Endothelial cell of umbilical vein (primary cell): ENCODE data around the gene SSB. TPM values are rescaled to one million over a fixed set of nuclear protein-coding genes. Genes with fewer than 3 reads are reported as not detected.
"Not testable (repeated sequence)": the region's sequence is repeated elsewhere in the genome, so short reads cannot be mapped to it uniquely, and the experiment has no call there.

Source experiments
- BruUV-seq: library from RNA; stranded (reverse); fragments of 400-500 nt; replicated peaks from 2 replicates; lab custom pipeline; 2021; lab: Mats Ljungman, UMichigan
- CTCF ChIA-PET: fragments of 300-600, 350-600 bp; sonication (Branson Sonifier 250); formaldehyde crosslinking; loops from one replicate; lab custom pipeline; 2021; ENCODE audit warnings: antibody characterized with exemption, inconsistent platforms; lab: Charles Lee
- POLR2A ChIA-PET: fragments of 300-600, 350-600 bp; sonication (Branson Sonifier 250); formaldehyde crosslinking; loops from one replicate; lab custom pipeline; 2021; ENCODE audit warnings: antibody characterized with exemption, inconsistent platforms; lab: Charles Lee
- DNase-seq: peaks from one replicate; pipeline ENCODE4 v3.0.0-alpha.2; 2011; ENCODE audit warnings: low read depth, low spot score
- FAIRE-seq: peaks from 2 replicates; lab custom pipeline; 2011; peaks lifted over from hg19 to GRCh38; lab: Jason Lieb, UNC
- H2AFZ ChIP-seq: 2 replicates; pipeline ENCODE4 v1.6.0; 2012; ENCODE audit warnings: low read depth, low read length, control low read depth, inconsistent platforms
- H3K27ac ChIP-seq: 2 replicates; pipeline ENCODE4 v1.5.1; 2011; ENCODE audit warnings: low read depth, mild to moderate bottlenecking, control low read depth, low read length, moderate library complexity; ENCODE audit not compliant: insufficient read depth
- H3K27me3 ChIP-seq, 2 experiments: 2 replicates each; pipeline versions ENCODE4 v1.6.0 to v1.6.1; 2011; ENCODE audit warnings: low read length in 2 of 2, mixed read lengths in 1 of 2; ENCODE audit not compliant: control insufficient read depth in 2 of 2, insufficient read depth in 2 of 2
- H3K36me3 ChIP-seq, 2 experiments: 2 replicates in 1 of 2; 3 replicates in 1 of 2; pipeline ENCODE4 v1.5.1; 2011; ENCODE audit warnings: low read length in 2 of 2, mild to moderate bottlenecking in 1 of 2, moderate library complexity in 1 of 2; ENCODE audit not compliant: control insufficient read depth in 2 of 2, insufficient read depth in 2 of 2; ENCODE audit errors: extremely low read depth in 1 of 2
- H3K4me1 ChIP-seq: 3 replicates; pipeline ENCODE4 v1.5.1; 2011; ENCODE audit warnings: mild to moderate bottlenecking, low read length; ENCODE audit not compliant: control insufficient read depth, insufficient read depth; ENCODE audit errors: extremely low read depth
- H3K4me2 ChIP-seq: 2 replicates; pipeline ENCODE4 v1.6.1; 2011; ENCODE audit warnings: low read length, control low read depth, mixed read lengths; ENCODE audit not compliant: insufficient read depth
- H3K4me3 ChIP-seq, 3 experiments: fragments of 200-600 bp in 1 of 3; sonication (generic), shearing (Covaris generic) in 1 of 3; replicated peaks in 1 of 3; 2 replicates each; pipeline ENCODE4 v1.5.1; 2011 to 2016; ENCODE audit warnings: control low read depth in 3 of 3, low read length in 3 of 3, mild to moderate bottlenecking in 2 of 3, inconsistent platforms in 1 of 3, low read depth in 1 of 3, moderate library complexity in 1 of 3; ENCODE audit not compliant: insufficient read depth in 1 of 3
- H3K79me2 ChIP-seq: 2 replicates; pipeline ENCODE4 v1.6.0; 2012; ENCODE audit warnings: low read length, inconsistent platforms; ENCODE audit not compliant: control insufficient read depth, insufficient read depth
- H3K9ac ChIP-seq: replicated peaks from 2 replicates; pipeline ENCODE3; 2011; ENCODE audit warnings: low read length, control low read depth; ENCODE audit not compliant: insufficient read depth; ENCODE audit errors: extremely low read depth
- H3K9me1 ChIP-seq: replicated peaks from 3 replicates; pipeline ENCODE4 v1.6.0; 2011; ENCODE audit warnings: mild to moderate bottlenecking, low read length; ENCODE audit not compliant: control insufficient read depth, insufficient read depth; ENCODE audit errors: extremely low read depth
- H3K9me3 ChIP-seq: replicated peaks from 2 replicates; pipeline ENCODE4 v1.5.1; 2012; ENCODE audit warnings: low read length, inconsistent platforms; ENCODE audit not compliant: control insufficient read depth, insufficient read depth
- H4K20me1 ChIP-seq: replicated peaks from 2 replicates; pipeline ENCODE3; 2011; ENCODE audit warnings: mild to moderate bottlenecking, low read length; ENCODE audit not compliant: control insufficient read depth, insufficient read depth; ENCODE audit errors: extremely low read depth
- EZH2 ChIP-seq: IDR thresholded peaks from 2 replicates; pipeline ENCODE4 v1.6.1; 2012; ENCODE audit warnings: borderline replicate concordance, low read depth, mild to moderate bottlenecking, moderate library complexity, low read length, inconsistent platforms; ENCODE audit not compliant: severe bottlenecking
- FOS ChIP-seq: IDR thresholded peaks from 2 replicates; pipeline ENCODE4 v1.6.1; 2011; ENCODE audit warnings: mild to moderate bottlenecking, low read length, moderate library complexity, borderline replicate concordance; ENCODE audit not compliant: insufficient read depth
- GATA2 ChIP-seq: IDR thresholded peaks from 2 replicates; pipeline ENCODE4 v1.7.0; 2011; ENCODE audit warnings: low read depth, mild to moderate bottlenecking, moderate library complexity, mixed read lengths, low read length; ENCODE audit not compliant: insufficient read length, insufficient read depth
- JUN ChIP-seq: IDR thresholded peaks from 2 replicates; pipeline ENCODE4 v1.6.1; 2011; ENCODE audit warnings: borderline replicate concordance, low read depth; ENCODE audit not compliant: insufficient read length, insufficient read depth
- MYC ChIP-seq: IDR thresholded peaks from one replicate; pipeline ENCODE4 v1.6.1; 2011; ENCODE audit warnings: mild to moderate bottlenecking, low read depth, low read length
- POLR2A ChIP-seq: IDR thresholded peaks from 2 replicates; pipeline ENCODE4 v1.6.1; 2012; ENCODE audit warnings: low read depth, mild to moderate bottlenecking, control low read depth, low read length
- POLR2AphosphoS5 ChIP-seq: IDR thresholded peaks from 2 replicates; pipeline ENCODE4 v1.6.1; 2012; ENCODE audit warnings: low read depth, mild to moderate bottlenecking, control low read depth, low read length, moderate library complexity; ENCODE audit not compliant: insufficient read depth
- dilution Hi-C: fragments of 300-500 bp; cut with MboI; formaldehyde crosslinking; loops from one replicate; pipeline ENCODE4 v1.15.0; 2019; ENCODE audit warnings: low sequenced_read_pairs; ENCODE audit not compliant: extremely low pct_ligation_motif_present
- intact Hi-C: fragments of 100-400 bp; cut with micrococcal nuclease; formaldehyde crosslinking; loops from one replicate; pipeline ENCODE4 v1.10.0; 2022
- polyA plus RNA-seq, 4 experiments: library from polyadenylated mRNA; depleted of rRNA in 3 of 4; stranded (reverse) in 3 of 4; unstranded in 1 of 4; fragments of >200 nt; gene quantifications; 2 replicates each; pipeline versions ENCODE4 v1.2.1 to v1.2.3, GENCODE V29; 2011 to 2012; ENCODE audit warnings: missing spikeins in 1 of 4
- total RNA-seq: library from RNA; stranded (reverse); gene quantifications from 2 replicates; pipeline ENCODE4 v1.2.3, GENCODE V29; 2021
- TF ChIP-seq, protein P1 (sequence below): IDR thresholded peaks from 2 replicates; pipeline ENCODE4 v1.6.1; 2011; ENCODE audit not compliant: insufficient read depth, insufficient read length
- TF ChIP-seq, protein P2 (sequence below), 2 donors: IDR thresholded peaks; 1 replicate in 1 of 2; 2 replicates in 1 of 2; pipeline ENCODE4 v1.5.1; 2011; ENCODE audit warnings: low read length in 2 of 2, mild to moderate bottlenecking in 2 of 2, moderate library complexity in 2 of 2, control low read depth in 1 of 2, inconsistent platforms in 1 of 2, low read depth in 1 of 2; ENCODE audit not compliant: insufficient read depth in 1 of 2; ENCODE audit errors: extremely low read depth in 1 of 2

The SSB gene
- total and polyA plus RNA-seq, 2 donors (not counting 3 experiments of a cell fraction or from before 2014, with no cell fraction given) = 36.1 to 125 TPM

GRCh38 chr2:169759987-169760386, 38.7 kb upstream of the SSB start:
- H3K4me1 ChIP-seq = no peaks in the 10 kb centered on the region
- no peaks in the 10 kb centered on the region for H3K9me3 ChIP-seq
- ChIA-PET CTCF (interaction anchor here (1.2 kb wide), 1 partner anchor 74 kb away, joined by 3 read pairs; no protein-coding TSS in a partner anchor), POLR2A (no interaction called here)
- H3K27ac ChIP-seq = no peak overlapping the region
- no TSS peak for BruUV-seq
- no peaks in the 10 kb centered on the region for H3K79me2 ChIP-seq
- no peak overlapping the region for H2AFZ ChIP-seq
- H3K27me3 ChIP-seq = no peaks in the 10 kb centered on the region
- H3K36me3 ChIP-seq = no peaks in the 10 kb centered on the region
- H3K9me1 ChIP-seq = no peaks in the 10 kb centered on the region
- dilution Hi-C loops = no loop called here
- no peak overlapping the region for H3K4me2 ChIP-seq
- no peak for TF ChIP-seq MYC
- TF ChIP-seq, protein P1, sequence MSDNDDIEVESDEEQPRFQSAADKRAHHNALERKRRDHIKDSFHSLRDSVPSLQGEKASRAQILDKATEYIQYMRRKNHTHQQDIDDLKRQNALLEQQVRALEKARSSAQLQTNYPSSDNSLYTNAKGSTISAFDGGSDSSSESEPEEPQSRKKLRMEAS = no peak
- no peak for TF ChIP-seq FOS
- no peak for TF ChIP-seq EZH2
- TF ChIP-seq JUN = no peak
- no peak for TF ChIP-seq GATA2
- TF ChIP-seq, protein P2, sequence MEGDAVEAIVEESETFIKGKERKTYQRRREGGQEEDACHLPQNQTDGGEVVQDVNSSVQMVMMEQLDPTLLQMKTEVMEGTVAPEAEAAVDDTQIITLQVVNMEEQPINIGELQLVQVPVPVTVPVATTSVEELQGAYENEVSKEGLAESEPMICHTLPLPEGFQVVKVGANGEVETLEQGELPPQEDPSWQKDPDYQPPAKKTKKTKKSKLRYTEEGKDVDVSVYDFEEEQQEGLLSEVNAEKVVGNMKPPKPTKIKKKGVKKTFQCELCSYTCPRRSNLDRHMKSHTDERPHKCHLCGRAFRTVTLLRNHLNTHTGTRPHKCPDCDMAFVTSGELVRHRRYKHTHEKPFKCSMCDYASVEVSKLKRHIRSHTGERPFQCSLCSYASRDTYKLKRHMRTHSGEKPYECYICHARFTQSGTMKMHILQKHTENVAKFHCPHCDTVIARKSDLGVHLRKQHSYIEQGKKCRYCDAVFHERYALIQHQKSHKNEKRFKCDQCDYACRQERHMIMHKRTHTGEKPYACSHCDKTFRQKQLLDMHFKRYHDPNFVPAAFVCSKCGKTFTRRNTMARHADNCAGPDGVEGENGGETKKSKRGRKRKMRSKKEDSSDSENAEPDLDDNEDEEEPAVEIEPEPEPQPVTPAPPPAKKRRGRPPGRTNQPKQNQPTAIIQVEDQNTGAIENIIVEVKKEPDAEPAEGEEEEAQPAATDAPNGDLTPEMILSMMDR (IDR thresholded peaks at IDR 0.05; ENCODE audit: extremely low read depth in 1 of 2, insufficient read depth in 1 of 2, low read depth in 1 of 2, low read length in 2 of 2) = no peak
- TF ChIP-seq POLR2A = no peak
- no peak for TF ChIP-seq POLR2AphosphoS5
- FAIRE-seq = no peak
- no peak overlapping the region for H3K4me3 ChIP-seq
- intact Hi-C loops = no loop called here
- DNase-seq = no peak
- no peaks in the 10 kb centered on the region for H4K20me1 ChIP-seq
- no peak overlapping the region for H3K9ac ChIP-seq

- CTCF ChIA-PET = interaction anchor here (1.2 kb wide), 1 partner anchor 75 kb away, joined by 3 read pairs; no protein-coding TSS in a partner anchor
- H3K27ac ChIP-seq, DNase-seq, H3K4me3 ChIP-seq, dilution Hi-C loops, POLR2A ChIA-PET, intact Hi-C loops, H3K4me1 ChIP-seq, H3K79me2 ChIP-seq, H3K27me3 ChIP-seq, BruUV-seq, H3K4me2 ChIP-seq, H3K36me3 ChIP-seq, FAIRE-seq, H3K9me1 ChIP-seq, H3K9ac ChIP-seq, H4K20me1 ChIP-seq, H2AFZ ChIP-seq, H3K9me3 ChIP-seq: not testable (repeated sequence)
Observed at GRCh38 chr2:169760798-169761197, 37.9 kb upstream of the SSB start.
